Esophagus muscularis mucosa (tissue), 4 donors: ENCODE data around the gene PXYLP1. TPM values are rescaled to one million over a fixed set of nuclear protein-coding genes. Genes with fewer than 3 reads are reported as not detected.

Experiments used
- DNase-seq: peaks from one replicate; pipeline ENCODE4 v3.0.0-alpha.2; 2017; ENCODE audit errors: extremely low spot score
- H3K27ac ChIP-seq, 4 donors: fragments of 200-600 bp; sonication (generic); replicated peaks in 1 of 4; 1 replicate in 3 of 4; 2 replicates in 1 of 4; pipeline ENCODE4 v1.5.1; 2016 to 2019; ENCODE audit warnings: mild to moderate bottlenecking in 1 of 4
- H3K27me3 ChIP-seq, 4 donors: fragments of 200-600 bp; sonication (generic); one replicate each; pipeline versions ENCODE4 v1.5.1 to v1.6.0; 2016 to 2019
- H3K36me3 ChIP-seq, 4 donors: fragments of 200-600 bp; sonication (generic); one replicate each; pipeline ENCODE4 v1.5.1; 2016 to 2019
- H3K4me1 ChIP-seq, 4 donors: fragments of 200-600 bp; sonication (generic); one replicate each; pipeline ENCODE4 v1.5.1; 2016 to 2019
- H3K4me3 ChIP-seq, 4 donors: fragments of 200-600 bp; sonication (generic); 1 replicate in 2 of 4; 2 replicates in 2 of 4; pipeline ENCODE4 v1.5.1; 2016 to 2019; ENCODE audit warnings: mild to moderate bottlenecking in 4 of 4, moderate library complexity in 1 of 4
- H3K9me3 ChIP-seq, 4 donors: fragments of 200-600 bp; sonication (generic); 1 replicate in 3 of 4; 2 replicates in 1 of 4; pipeline ENCODE4 v1.5.1; 2016 to 2019
- EP300 ChIP-seq: sonication (generic); formaldehyde crosslinking; IDR thresholded peaks from one replicate; pipeline ENCODE4 v1.6.1; 2017; ENCODE audit warnings: antibody characterized with exemption
- POLR2A ChIP-seq: fragments of 450-650 bp; IDR thresholded peaks from one replicate; pipeline ENCODE4 v1.6.1; 2017; ENCODE audit warnings: antibody characterized with exemption, moderate library complexity, mild to moderate bottlenecking, low read depth
- POLR2AphosphoS5 ChIP-seq, 2 donors: sonication (generic); formaldehyde crosslinking; IDR thresholded peaks; one replicate each; pipeline ENCODE4 v1.6.1; 2017; ENCODE audit warnings: antibody characterized with exemption in 2 of 2
- WGBS: methylation state at CpG from one replicate; pipeline ENCODE4 v1.1.5; 2018; 5-methylcytosine and 5-hydroxymethylcytosine counted together
- intact Hi-C: fragments of 100-400 bp; cut with DNase I; formaldehyde crosslinking; loops from one replicate; pipeline ENCODE4 v1.15.1; 2023
- total RNA-seq, 4 donors: library from RNA; depleted of rRNA; stranded (reverse); fragments of >200 nt; gene quantifications; one replicate each; pipeline versions ENCODE4 v1.1.0 to v1.2.1, GENCODE V29; 2016
- TF ChIP-seq, protein P1 (sequence below), 3 experiments: fragments of 200-600 bp in 2 of 3; fragments of 450-650 bp in 1 of 3; sonication (generic) in 2 of 3; IDR thresholded peaks; one replicate each; pipeline ENCODE4 v1.5.1; 2017 to 2019; ENCODE audit warnings: antibody characterized with exemption in 3 of 3, mild to moderate bottlenecking in 2 of 3, moderate library complexity in 1 of 3

The PXYLP1 gene
- total RNA-seq, 4 donors from 2014 or later, result 4.5 to 12.5 (median 9.4) TPM

DNA sequence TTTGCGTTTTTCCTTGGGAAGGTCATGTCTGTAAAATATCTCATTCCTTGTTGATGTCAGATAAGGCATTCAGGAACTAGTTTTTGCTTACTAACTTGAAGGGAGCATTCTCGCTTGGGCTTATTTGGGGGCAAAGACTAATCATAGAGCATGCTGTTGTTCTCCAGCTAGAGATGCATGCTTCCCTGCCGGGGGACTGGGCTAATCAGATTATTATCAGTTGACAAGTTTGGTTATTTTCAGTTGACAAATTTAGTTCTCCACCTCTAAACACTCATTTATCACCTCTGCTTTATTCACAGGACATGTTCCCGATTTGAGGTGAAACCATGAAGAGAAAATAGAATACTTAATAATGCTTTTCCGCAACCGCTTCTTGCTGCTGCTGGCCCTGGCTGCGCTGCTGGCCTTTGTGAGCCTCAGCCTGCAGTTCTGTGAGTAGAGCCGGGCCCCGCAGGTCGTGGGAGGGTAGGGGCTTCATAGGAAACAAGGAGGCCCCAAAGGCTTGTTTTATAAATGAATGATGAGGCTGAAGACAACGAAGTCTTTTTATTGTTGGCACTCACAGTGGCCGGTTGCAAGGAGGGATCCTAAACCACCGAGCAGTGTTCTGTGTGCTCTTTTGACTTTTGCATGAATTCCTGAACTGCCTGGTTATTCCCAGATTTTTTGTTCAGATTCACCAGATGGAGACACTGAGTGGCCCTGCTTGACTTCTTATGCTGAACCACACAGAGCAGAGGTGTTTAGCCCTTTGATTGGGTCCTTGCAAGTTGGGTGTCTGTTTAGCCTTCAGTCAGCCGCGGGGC lies 28.4 kb downstream of the PXYLP1 start:
- peaks cover 0 to 12% (median 10%) of the 10 kb centered on the region in 4 donors for H3K4me1 ChIP-seq
- H3K9me3 ChIP-seq, result no peaks in the 10 kb centered on the region
- H3K27me3 ChIP-seq, result no peaks in the 10 kb centered on the region
- 84% methylated on average over 15 of the region's 15 CpGs for WGBS
- TF ChIP-seq, protein P1, sequence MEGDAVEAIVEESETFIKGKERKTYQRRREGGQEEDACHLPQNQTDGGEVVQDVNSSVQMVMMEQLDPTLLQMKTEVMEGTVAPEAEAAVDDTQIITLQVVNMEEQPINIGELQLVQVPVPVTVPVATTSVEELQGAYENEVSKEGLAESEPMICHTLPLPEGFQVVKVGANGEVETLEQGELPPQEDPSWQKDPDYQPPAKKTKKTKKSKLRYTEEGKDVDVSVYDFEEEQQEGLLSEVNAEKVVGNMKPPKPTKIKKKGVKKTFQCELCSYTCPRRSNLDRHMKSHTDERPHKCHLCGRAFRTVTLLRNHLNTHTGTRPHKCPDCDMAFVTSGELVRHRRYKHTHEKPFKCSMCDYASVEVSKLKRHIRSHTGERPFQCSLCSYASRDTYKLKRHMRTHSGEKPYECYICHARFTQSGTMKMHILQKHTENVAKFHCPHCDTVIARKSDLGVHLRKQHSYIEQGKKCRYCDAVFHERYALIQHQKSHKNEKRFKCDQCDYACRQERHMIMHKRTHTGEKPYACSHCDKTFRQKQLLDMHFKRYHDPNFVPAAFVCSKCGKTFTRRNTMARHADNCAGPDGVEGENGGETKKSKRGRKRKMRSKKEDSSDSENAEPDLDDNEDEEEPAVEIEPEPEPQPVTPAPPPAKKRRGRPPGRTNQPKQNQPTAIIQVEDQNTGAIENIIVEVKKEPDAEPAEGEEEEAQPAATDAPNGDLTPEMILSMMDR (IDR thresholded peaks at IDR 0.05), result no peak
- TF ChIP-seq POLR2A (no peak), POLR2AphosphoS5 (IDR thresholded peaks at IDR 0.05) (no peak), EP300 (no peak)
- no peak overlapping the region for H3K27ac ChIP-seq
- no peak for DNase-seq
- peaks cover 0 to 30% (median 7%) of the 10 kb centered on the region in 4 donors for H3K36me3 ChIP-seq
- no peak overlapping the region for H3K4me3 ChIP-seq
- intact Hi-C loops, result no loop called here

DNA sequence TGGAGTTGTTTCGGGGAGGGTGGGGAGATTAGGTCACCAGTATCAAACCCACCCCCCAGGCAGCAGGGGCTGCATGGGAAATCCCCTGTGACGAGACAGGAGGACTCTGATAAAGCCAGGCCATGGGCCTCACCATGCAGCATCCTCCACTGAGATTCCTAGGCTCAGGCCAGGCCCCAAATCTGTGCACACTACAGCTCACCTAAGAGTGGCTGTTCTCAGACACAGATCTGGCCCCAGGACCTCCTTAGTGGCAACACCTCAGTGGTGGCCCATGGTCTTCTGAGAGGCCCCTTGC lies 29.0 kb downstream of the PXYLP1 start:
- Histone ChIP-seq H3K4me1 (peaks cover 0 to 12% (median 10%) of the 10 kb centered on the region in 4 donors), H3K9me3 (no peaks in the 10 kb centered on the region), H3K36me3 (peaks cover 0 to 36% (median 10%) of the 10 kb centered on the region in 4 donors), H3K27me3 (no peaks in the 10 kb centered on the region), H3K27ac (no peak overlapping the region), H3K4me3 (no peak overlapping the region)
- no peak for DNase-seq
- 100% methylated on average over 2 of the region's 2 CpGs for WGBS
- intact Hi-C loops, result no loop called here
- TF ChIP-seq, protein P1 (IDR thresholded peaks at IDR 0.05), result no peak
- no peak for TF ChIP-seq POLR2AphosphoS5 (IDR thresholded peaks at IDR 0.05)
- no peak for TF ChIP-seq POLR2A
- TF ChIP-seq EP300, result no peak

DNA sequence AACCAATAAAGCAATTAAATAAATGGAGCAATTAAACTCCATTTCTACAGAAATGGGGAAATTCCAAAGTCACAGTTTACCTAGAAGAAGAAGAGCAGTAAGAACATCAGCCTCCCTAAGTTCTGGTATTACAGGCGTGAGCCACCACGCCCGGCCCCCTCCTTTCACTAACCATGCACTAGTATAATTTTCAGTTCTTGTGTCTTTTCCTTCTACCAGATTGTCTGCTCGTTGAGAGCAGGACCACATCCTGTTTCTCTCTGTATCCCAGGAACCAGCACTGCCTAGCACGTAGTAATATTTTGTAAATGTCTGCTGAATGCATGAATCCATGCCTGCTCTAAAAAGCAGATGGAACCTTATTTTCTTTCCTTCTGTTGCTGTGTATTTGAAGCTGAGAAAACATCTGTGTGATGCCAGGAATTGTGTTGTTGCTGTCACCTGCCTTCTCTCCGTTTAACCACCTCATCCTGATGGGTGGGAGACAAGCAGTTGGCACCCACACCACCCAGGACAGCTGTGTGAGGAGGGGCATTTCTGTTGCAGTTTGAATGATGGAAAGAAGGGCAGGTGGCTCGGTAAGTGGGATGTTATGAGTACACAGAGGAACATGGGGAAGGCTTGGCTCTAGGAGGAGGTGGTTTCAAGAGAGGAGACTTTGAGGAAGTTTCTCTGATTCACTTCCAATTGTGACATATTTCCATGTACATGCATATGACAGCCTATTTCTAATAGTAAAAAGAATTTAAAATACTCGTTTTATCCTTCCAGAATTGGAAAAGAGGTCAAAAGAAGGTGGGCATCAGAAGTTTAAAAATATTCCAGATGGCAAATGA lies 30.1 kb downstream of the PXYLP1 start:
- TF ChIP-seq POLR2A (no peak), EP300 (no peak)
- 71% methylated on average over 8 of the region's 8 CpGs for WGBS
- H3K4me3 ChIP-seq, result no peak overlapping the region
- DNase-seq, result no peak
- H3K9me3 ChIP-seq, result no peaks in the 10 kb centered on the region
- H3K36me3 ChIP-seq, result peaks cover 0 to 37% (median 11%) of the 10 kb centered on the region in 4 donors
- intact Hi-C loops, result no loop called here
- H3K27ac ChIP-seq, result peak overlapping the region in 3 of 4 donors; percentile 20 to 49 (median 31)
- H3K27me3 ChIP-seq, result no peaks in the 10 kb centered on the region
- peaks cover 0 to 12% (median 10%) of the 10 kb centered on the region in 4 donors for H3K4me1 ChIP-seq

DNA sequence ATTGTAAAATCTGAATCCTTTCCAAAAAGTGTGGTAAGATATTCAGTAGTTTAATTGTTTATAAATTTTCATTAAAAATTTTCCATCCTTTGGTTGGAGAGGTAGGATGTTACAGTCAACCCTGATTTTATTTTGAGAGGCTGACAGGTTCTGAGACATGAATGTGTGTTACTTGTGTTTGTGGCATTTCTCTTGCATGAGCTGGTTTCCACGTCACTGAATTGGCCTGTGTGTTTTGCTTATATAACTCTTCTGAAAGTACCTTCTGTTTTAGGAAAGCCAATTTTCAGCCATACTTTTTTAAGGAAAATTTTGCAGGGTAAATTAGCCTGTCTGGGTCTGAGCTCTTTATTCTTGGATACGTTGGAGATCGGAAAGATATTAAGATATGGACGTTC lies 30.7 kb downstream of the PXYLP1 start:
- H3K4me3 ChIP-seq, result no peak overlapping the region
- TF ChIP-seq POLR2AphosphoS5 (IDR thresholded peaks at IDR 0.05) (no peak), EP300 (no peak), POLR2A (no peak)
- TF ChIP-seq, protein P1 (IDR thresholded peaks at IDR 0.05), result no peak
- no peaks in the 10 kb centered on the region for H3K9me3 ChIP-seq
- no peak for DNase-seq
- peak overlapping the region in 2 of 4 donors; percentile 20 to 31 for H3K27ac ChIP-seq
- H3K36me3 ChIP-seq, result peaks cover 0 to 37% (median 11%) of the 10 kb centered on the region in 4 donors
- intact Hi-C loops, result no loop called here
- WGBS, result 81% methylated on average over 4 of the region's 4 CpGs
- peaks cover 0 to 12% (median 10%) of the 10 kb centered on the region in 4 donors for H3K4me1 ChIP-seq
- H3K27me3 ChIP-seq, result no peaks in the 10 kb centered on the region

DNA sequence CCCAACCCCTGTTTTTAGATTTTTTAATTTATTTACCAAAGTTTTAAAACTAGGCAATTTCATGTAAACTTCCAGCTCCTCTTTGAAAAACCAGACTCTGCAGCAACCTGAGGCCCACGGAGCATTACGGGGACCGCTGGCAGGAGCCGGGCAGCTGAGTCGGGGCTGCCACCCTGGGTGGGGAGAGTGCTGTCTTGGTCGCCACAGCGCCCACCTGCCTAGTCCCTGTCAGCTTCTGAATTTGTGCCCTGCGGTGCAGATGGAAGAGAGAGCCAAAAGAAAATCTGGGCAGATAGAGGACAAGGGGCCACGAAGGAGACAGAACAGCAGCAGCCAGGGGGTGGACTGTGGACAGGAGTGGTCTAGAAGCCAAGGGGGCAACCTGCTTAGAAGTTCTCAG lies 34.6 kb downstream of the PXYLP1 start:
- DNase-seq, result no peak
- Histone ChIP-seq H3K27me3 (no peaks in the 10 kb centered on the region), H3K27ac (no peak overlapping the region), H3K4me1 (peaks cover 0 to 12% (median 10%) of the 10 kb centered on the region in 4 donors), H3K4me3 (no peak overlapping the region), H3K9me3 (no peaks in the 10 kb centered on the region), H3K36me3 (peaks cover 0 to 34% (median 8%) of the 10 kb centered on the region in 4 donors)
- WGBS, result 94% methylated on average over 9 of the region's 9 CpGs
- intact Hi-C loops, result no loop called here
- TF ChIP-seq POLR2AphosphoS5 (IDR thresholded peaks at IDR 0.05) (no peak), POLR2A (no peak), EP300 (no peak)
- TF ChIP-seq, protein P1 (IDR thresholded peaks at IDR 0.05), result no peak
